K562 (cell line): ENCODE measurements around the gene RERE. TPM values are rescaled to one million over a fixed set of nuclear protein-coding genes. Genes with fewer than 3 reads are reported as not detected.

Source experiments
- ATAC-seq: fragments of 200-7000 bp; cut with Tn5 transposase; 3 replicates; pipeline ENCODE4 v1.9.1; 2020; ENCODE audit warnings: moderate library complexity
- BruUV-seq: library from RNA; stranded (reverse); fragments of 400-500 nt; replicated peaks from 2 replicates; lab custom pipeline; 2021; lab: Mats Ljungman, UMichigan
- CTCF ChIA-PET: fragments of 300-600 bp; formaldehyde crosslinking; extraction: SDS; loops from one replicate; lab custom pipeline; 2021; ENCODE audit warnings: low intra/inter-chr PET ratio; lab: Yijun Ruan, JAX
- POLR2A ChIA-PET: fragments of 300-600, 350-650 bp; sonication (Branson Sonifier 250); formaldehyde crosslinking; extraction: SDS; loops from one replicate; lab custom pipeline; 2021; ENCODE audit warnings: antibody characterized with exemption, inconsistent platforms; lab: Yijun Ruan, JAX
- DNase-seq, 4 experiments: peaks; one replicate each; pipeline versions ENCODE4 v3.0.0 to v3.0.0-alpha.2; 2011 to 2018; ENCODE audit warnings: low spot score in 3 of 4, mixed read lengths in 3 of 4; ENCODE audit errors: extremely low read depth in 1 of 4
- FAIRE-seq: peaks from 2 replicates; lab custom pipeline; 2011; peaks lifted over from hg19 to GRCh38; lab: Jason Lieb, UNC
- H2AFZ ChIP-seq: 2 replicates; pipeline ENCODE4 v1.6.0; 2011; ENCODE audit warnings: low read depth, low read length, control low read depth, inconsistent platforms
- H3K27ac ChIP-seq: fragments of 200-600 bp; 3 replicates; pipeline ENCODE4 v1.8.0; 2011; ENCODE audit warnings: low read depth, mild to moderate bottlenecking, control low read depth, inconsistent platforms, low read length, moderate library complexity, mixed read lengths; ENCODE audit errors: extremely low read depth
- H3K27me3 ChIP-seq, 2 experiments: fragments of 300-600 bp in 1 of 2; 2 replicates in 1 of 2; 3 replicates in 1 of 2; pipeline versions ENCODE4 v1.6.0 to v1.8.0; 2011; ENCODE audit warnings: inconsistent platforms in 2 of 2, low read length in 2 of 2, mild to moderate bottlenecking in 1 of 2, mixed read lengths in 1 of 2, moderate library complexity in 1 of 2; ENCODE audit not compliant: control insufficient read depth in 2 of 2, insufficient read depth in 2 of 2
- H3K36me3 ChIP-seq: fragments of 300-600 bp; 3 replicates; pipeline ENCODE4 v1.8.0; 2011; ENCODE audit warnings: mild to moderate bottlenecking, low read length, inconsistent platforms; ENCODE audit not compliant: control insufficient read depth, insufficient read depth
- H3K4me1 ChIP-seq, 2 experiments: fragments of 200-600 bp in 1 of 2; replicated peaks in 1 of 2; 2 replicates in 1 of 2; 3 replicates in 1 of 2; pipeline versions ENCODE4 v1.5.1 to v1.8.0; 2011; ENCODE audit warnings: inconsistent platforms in 2 of 2, low read length in 2 of 2, mild to moderate bottlenecking in 1 of 2, mixed read lengths in 1 of 2, moderate library complexity in 1 of 2; ENCODE audit not compliant: control insufficient read depth in 2 of 2, insufficient read depth in 2 of 2
- H3K4me2 ChIP-seq: 2 replicates; pipeline ENCODE4 v1.6.1; 2011; ENCODE audit warnings: low read length, control low read depth, inconsistent platforms, mixed read lengths; ENCODE audit not compliant: insufficient read depth
- H3K4me3 ChIP-seq: fragments of 200-600 bp; sonication (generic), shearing (Covaris generic); 2 replicates; pipeline ENCODE4 v1.5.1; 2016; ENCODE audit warnings: control low read depth, inconsistent platforms
- H3K79me2 ChIP-seq: fragments of 200-600 bp; 3 replicates; pipeline ENCODE4 v1.8.0; 2011; ENCODE audit warnings: low read length, inconsistent platforms; ENCODE audit not compliant: control insufficient read depth, insufficient read depth
- H3K9ac ChIP-seq, 2 experiments: 2 replicates each; pipeline versions ENCODE4 v1.6.0 to v1.6.1; 2011; ENCODE audit warnings: low read depth in 2 of 2, low read length in 2 of 2, control low read depth in 1 of 2, inconsistent platforms in 1 of 2, mild to moderate bottlenecking in 1 of 2, mixed read lengths in 1 of 2; ENCODE audit not compliant: insufficient read depth in 1 of 2
- H3K9me1 ChIP-seq: one replicate; pipeline ENCODE4 v1.6.0; 2011; ENCODE audit warnings: inconsistent platforms, mild to moderate bottlenecking, low read length, moderate library complexity; ENCODE audit not compliant: control insufficient read depth, insufficient read depth
- H3K9me3 ChIP-seq: replicated peaks from 2 replicates; pipeline ENCODE4 v1.5.1; 2011; ENCODE audit warnings: low read depth, low read length, inconsistent platforms; ENCODE audit not compliant: control insufficient read depth, insufficient read depth
- H4K20me1 ChIP-seq: replicated peaks from 2 replicates; pipeline ENCODE4 v1.6.1; 2011; ENCODE audit warnings: low read length, inconsistent platforms, mixed read lengths; ENCODE audit not compliant: control insufficient read depth, insufficient read depth
- ELF4 ChIP-seq: fragments of 450-650 bp; formaldehyde crosslinking; IDR thresholded peaks from 2 replicates; pipeline ENCODE4 v1.4.0; 2022; ENCODE audit warnings: missing genetic modification characterization
- TFE3 ChIP-seq: fragments of 450-650 bp; formaldehyde crosslinking; IDR thresholded peaks from 2 replicates; pipeline ENCODE4 v1.4.0; 2020; ENCODE audit warnings: mild to moderate bottlenecking, mixed read lengths
- TOE1 ChIP-seq, 2 experiments: fragments of 450-650 bp in 1 of 2; sonication (generic) in 1 of 2; formaldehyde crosslinking in 1 of 2; IDR thresholded peaks; 2 replicates each; pipeline versions ENCODE4 v1.7.1 to v1.8.0; 2016 to 2022; ENCODE audit warnings: borderline replicate concordance in 2 of 2, mild to moderate bottlenecking in 2 of 2, antibody characterized with exemption in 1 of 2, inconsistent platforms in 1 of 2, low read depth in 1 of 2, missing genetic modification reagents in 1 of 2, moderate library complexity in 1 of 2
- ZNF766 ChIP-seq: fragments of 200-800 bp; sonication (Bioruptor generic); conservative IDR thresholded peaks from 2 replicates; pipeline ENCODE4 v1.6.1; 2016; ENCODE audit warnings: missing genetic modification characterization, missing compliant biosample characterization
- WGBS: fragments of 100-300 bp; shearing (Covaris generic); methylation state at CpG from one replicate; pipeline ENCODE4 v1.1.6; 2016; ENCODE audit warnings: low coverage, mixed read lengths; ENCODE audit not compliant: insufficient coverage; ENCODE audit errors: missing lambda C conversion rate; 5-methylcytosine and 5-hydroxymethylcytosine counted together
- in situ Hi-C: fragments of 300-500 bp; cut with MboI; formaldehyde crosslinking; loops from 4 replicates; pipeline ENCODE4 v1.15.0; 2018; ENCODE audit warnings: inconsistent platforms, mixed read lengths
- intact Hi-C: fragments of 100-400 bp; cut with micrococcal nuclease; formaldehyde crosslinking; loops from 2 replicates; pipeline ENCODE4 v1.14.2; 2022
- polyA plus RNA-seq, 8 experiments: library from polyadenylated mRNA; depleted of rRNA in 4 of 8; stranded (reverse) in 5 of 8; unstranded in 3 of 8; fragments of >200 nt; fragmentation: Nextera tagmentation in 2 of 8; fragmentation: Illumina TruSeq in 1 of 8; extraction: Ambion mirVana in 2 of 8; extraction: Trizol in 1 of 8; gene quantifications; 2 replicates each; pipeline versions ENCODE4 v1.2.1 to v1.2.3, GENCODE V29; 2011 to 2014; ENCODE audit warnings: inconsistent platforms in 1 of 8, missing spikeins in 1 of 8
- total RNA-seq, 7 experiments: library from RNA; depleted of rRNA in 6 of 7; stranded (reverse); fragments of >200 nt in 6 of 7; fragmentation: Illumina TruSeq in 2 of 7; extraction: Trizol in 2 of 7; gene quantifications; 2 replicates each; pipeline versions ENCODE4 v1.2.1 to v1.2.3, GENCODE V29; 2011 to 2021; ENCODE audit warnings: low replicate concordance in 1 of 7

The RERE gene
- total and polyA plus RNA-seq, 9 of the 15 experiments (the other 6 are each of a cell fraction or from before 2014, with no cell fraction given): 3.0 to 51.5 (median 13.4) TPM

- in situ Hi-C loops (no loop called here), intact Hi-C loops (no loop called here)
- ATAC-seq: no peak
- no peaks in the 10 kb centered on the region for H3K27me3 ChIP-seq
- no peaks in the 10 kb centered on the region for H4K20me1 ChIP-seq
- H3K9me3 ChIP-seq: no peaks in the 10 kb centered on the region
- FAIRE-seq: no peak
- H2AFZ ChIP-seq: no peak overlapping the region
- H3K27ac ChIP-seq: peak overlapping the region; percentile 77; the same call in 1 of the 3 replicates
- H3K79me2 ChIP-seq: peaks cover 25% of the 10 kb centered on the region
- 58% methylated on average over 2 of the region's 2 CpGs for WGBS
- peaks cover 7 to 28% of the 10 kb centered on the region in 2 experiments; a peak in 4 of 5 replicates for H3K4me1 ChIP-seq
- H3K36me3 ChIP-seq: no peaks in the 10 kb centered on the region; the same call in 2 of the 3 replicates
- H3K4me2 ChIP-seq: peak overlapping the region; percentile 82; the same call in 1 of the 2 replicates
- no peak for DNase-seq
- POLR2A ChIA-PET: interaction anchor here (1.1 to 2.6 kb wide), 3 partner anchors 10 to 134 kb away, joined by 3 to 15 read pairs (median 3); no protein-coding TSS in a partner anchor
- TF ChIP-seq ZNF766 (CRISPR knock-in tag) (no peak), TFE3 (CRISPR knock-in tag) (peak; percentile 90), ELF4 (CRISPR knock-in tag) (no peak), TOE1 (IDR thresholded peaks at IDR 0.05; ENCODE audit: borderline replicate concordance) (peak; percentile 44; the same call in 1 of the 2 replicates), TOE1 (CRISPR knock-in tag; IDR thresholded peaks at IDR 0.05; ENCODE audit: borderline replicate concordance, low read depth) (no peak)
- TF ChIP-seq, all 486 proteins: peak for 2
- Histone ChIP-seq H3K4me3 (no peak overlapping the region; the same call in 1 of the 2 replicates), H3K9ac (no peak overlapping the region), H3K9me1 (no peaks in the 10 kb centered on the region)
- CTCF ChIA-PET: no interaction called here
- no TSS peak for BruUV-seq
These were observed 292.7 kb downstream of the RERE start for GRCh38 chr1:8524627-8525157.
